Activated CD8-positive, alpha-beta memory T cell treated with anti-CD3 and anti-CD28 coated beads for 36 hours (primary cell): ENCODE measurements around the gene NEK10. TPM values are rescaled to one million over a fixed set of nuclear protein-coding genes. Genes with fewer than 3 reads are reported as not detected.

Experiments used
- CTCF ChIA-PET: fragments of 350-600 bp; sonication (Branson Sonifier 250); formaldehyde crosslinking; loops from one replicate; lab custom pipeline; 2021; ENCODE audit warnings: antibody characterized with exemption; lab: Charles Lee
- POLR2A ChIA-PET: fragments of 350-600 bp; sonication (Branson Sonifier 250); formaldehyde crosslinking; loops from one replicate; lab custom pipeline; 2021; ENCODE audit warnings: antibody characterized with exemption; lab: Charles Lee
- total RNA-seq, 2 experiments: library from RNA; stranded (reverse); gene quantifications; one replicate each; pipeline ENCODE4 v1.2.3, GENCODE V29; 2021

Gene NEK10
- total RNA-seq, 2 experiments from 2014 or later: 0.30 to 0.34 TPM

GRCh38 chr3:27201492-27201891 is 167.7 kb downstream of the NEK10 start:
- ChIA-PET CTCF (no interaction called here), POLR2A (no interaction called here)

GRCh38 chr3:27200721-27201489 is 168.3 kb downstream of the NEK10 start:
- ChIA-PET CTCF (no interaction called here), POLR2A (no interaction called here)

- POLR2A ChIA-PET: no interaction called here
- CTCF ChIA-PET: no interaction called here
Measured at GRCh38 chr3:27194861-27195483, 174.2 kb downstream of the NEK10 start.

- CTCF ChIA-PET: no interaction called here
- POLR2A ChIA-PET: no interaction called here
Measured at GRCh38 chr3:27193056-27193455, 176.1 kb downstream of the NEK10 start.

GRCh38 chr3:27186013-27186412 is 183.2 kb downstream of the NEK10 start:
- CTCF ChIA-PET: no interaction called here
- POLR2A ChIA-PET: no interaction called here

GRCh38 chr3:27185231-27185989 is 183.8 kb downstream of the NEK10 start:
- ChIA-PET POLR2A (no interaction called here), CTCF (no interaction called here)

- POLR2A ChIA-PET: no interaction called here
- CTCF ChIA-PET: no interaction called here
Measured at GRCh38 chr3:27184261-27184660, 184.9 kb downstream of the NEK10 start.

GRCh38 chr3:27176256-27176655 is 192.9 kb downstream of the NEK10 start:
- ChIA-PET POLR2A (no interaction called here), CTCF (no interaction called here)

- CTCF ChIA-PET: no interaction called here
- POLR2A ChIA-PET: no interaction called here
Measured at GRCh38 chr3:27174530-27174929, 194.7 kb downstream of the NEK10 start.

- ChIA-PET POLR2A (no interaction called here), CTCF (no interaction called here)
Measured at GRCh38 chr3:27171113-27171512, 198.1 kb downstream of the NEK10 start.

GRCh38 chr3:27166888-27167287 is 202.3 kb downstream of the NEK10 start:
- CTCF ChIA-PET: no interaction called here

GRCh38 chr3:27165321-27165721 is 203.9 kb downstream of the NEK10 start:
- ChIA-PET CTCF (no interaction called here), POLR2A (no interaction called here)

More at GRCh38 chr3:27166888-27167287, 202.3 kb downstream of the NEK10 start:
- POLR2A ChIA-PET: no interaction called here

GRCh38 chr3:27160779-27161287 is 208.3 kb downstream of the NEK10 start:
- ChIA-PET CTCF (no interaction called here), POLR2A (no interaction called here)

- ChIA-PET CTCF (no interaction called here), POLR2A (no interaction called here)
Measured at GRCh38 chr3:27160146-27160545, 209.0 kb downstream of the NEK10 start.

- CTCF ChIA-PET: no interaction called here
- POLR2A ChIA-PET: no interaction called here
Measured at GRCh38 chr3:27147215-27147614, 222.0 kb downstream of the NEK10 start.

GRCh38 chr3:27146786-27147185 is 222.4 kb downstream of the NEK10 start:
- ChIA-PET CTCF (no interaction called here), POLR2A (no interaction called here)

- ChIA-PET POLR2A (no interaction called here), CTCF (no interaction called here)
Measured at GRCh38 chr3:27145719-27146118, 223.5 kb downstream of the NEK10 start.

GRCh38 chr3:27141668-27142067 is 227.5 kb downstream of the NEK10 start:
- POLR2A ChIA-PET: no interaction called here
- CTCF ChIA-PET: no interaction called here

- POLR2A ChIA-PET: no interaction called here
- CTCF ChIA-PET: no interaction called here
Measured at GRCh38 chr3:27138562-27138961, 230.6 kb downstream of the NEK10 start.

- POLR2A ChIA-PET: no interaction called here
- CTCF ChIA-PET: no interaction called here
Measured at GRCh38 chr3:27138005-27138404, 231.2 kb downstream of the NEK10 start.
